Inflammatory macrophage (primary cell): Measurements from ENCODE around the gene VAT1.

Source experiments
- DNase-seq, 2 donors: peaks; one replicate each; pipeline ENCODE4 v3.0.0-alpha.2; 2020 to 2022

VAT1 gene

GRCh38 chr17:42971589-42971988, 50.6 kb downstream of the VAT1 start:
- DNase-seq: no peak

GRCh38 chr17:42969001-42969581, 53.1 kb downstream of the VAT1 start:
- peak; percentile 23 to 57 for DNase-seq

GRCh38 chr17:42967925-42968324, 54.3 kb downstream of the VAT1 start:
- no peak for DNase-seq
